ENCODE results near the gene EXOC4.

EXOC4 gene

GRCh38 chr7:133408212-133408611, 155.3 kb downstream of the EXOC4 start (continued):
- peak; percentile 95 for TF ChIP-seq ZBTB6 (tag by site-specific recombination; IDR thresholded peaks at IDR 0.05)

GRCh38 chr7:133409421-133409820, 156.5 kb downstream of the EXOC4 start:
- Histone ChIP-seq H3K4me3 (ENCODE audit: low read depth, low read length) (no peak overlapping the region), H3K4me1 (ENCODE audit: control insufficient read depth, insufficient read depth, low read length) (no peaks in the 10 kb centered on the region), H3K36me3 (ENCODE audit: control insufficient read depth in 2 of 2, insufficient read depth in 1 of 2, low read length in 2 of 2) (no peaks in the 10 kb centered on the region), H3K27ac (ENCODE audit: extremely low read depth, low read depth, low read length) (no peak overlapping the region), H3K9me3 (ENCODE audit: control insufficient read depth, insufficient read depth, low read depth, low read length) (no peaks in the 10 kb centered on the region)
- ChIA-PET POLR2A (no interaction called here), CTCF (no interaction called here)
- no peak for TF ChIP-seq ZNF561 (tag by site-specific recombination; IDR thresholded peaks at IDR 0.05; ENCODE audit: borderline replicate concordance)
- TF ChIP-seq KLF8 (tag by site-specific recombination; IDR thresholded peaks at IDR 0.05): no peak
- no peak for TF ChIP-seq ZNF391 (tag by site-specific recombination; IDR thresholded peaks at IDR 0.05; ENCODE audit: borderline replicate concordance, low read depth)
- TF ChIP-seq ZNF837 (tag by site-specific recombination; IDR thresholded peaks at IDR 0.05): no peak
- no peak for TF ChIP-seq ZNF26 (tag by site-specific recombination; IDR thresholded peaks at IDR 0.05)
- TF ChIP-seq ZNF169 (tag by site-specific recombination; IDR thresholded peaks at IDR 0.05): no peak
- no peak for TF ChIP-seq SP3 (tag by site-specific recombination; IDR thresholded peaks at IDR 0.05)
- no peak for TF ChIP-seq GLI2 (tag by site-specific recombination; IDR thresholded peaks at IDR 0.05; ENCODE audit: borderline replicate concordance, low read depth)
- no peak for TF ChIP-seq ZNF19 (tag by site-specific recombination; IDR thresholded peaks at IDR 0.05; ENCODE audit: low read depth)
- no peak for TF ChIP-seq ZBTB10 (tag by site-specific recombination; IDR thresholded peaks at IDR 0.05)
- TF ChIP-seq ZBTB44 (tag by site-specific recombination; IDR thresholded peaks at IDR 0.05): no peak
- TF ChIP-seq ZNF707 (tag by site-specific recombination; IDR thresholded peaks at IDR 0.05): no peak
- no peak for TF ChIP-seq ZNF362 (tag by site-specific recombination; IDR thresholded peaks at IDR 0.05)
- TF ChIP-seq KLF1 (tag by site-specific recombination; IDR thresholded peaks at IDR 0.05): no peak
- no peak for TF ChIP-seq EGR2 (tag by site-specific recombination; IDR thresholded peaks at IDR 0.05; ENCODE audit: low read depth)
- no peak for TF ChIP-seq ZNF549 (tag by site-specific recombination; IDR thresholded peaks at IDR 0.05)
- TF ChIP-seq SETDB1 (IDR thresholded peaks at IDR 0.05; ENCODE audit: insufficient read length, low read length): no peak
- TF ChIP-seq HOXC10 (CRISPR knock-in tag; IDR thresholded peaks at IDR 0.05): no peak
